CD4-positive, alpha-beta T cell (primary cell): ENCODE data around the gene ZNF396. TPM values are rescaled to one million over a fixed set of nuclear protein-coding genes. Genes with fewer than 3 reads are reported as not detected.

Experiments used
- ATAC-seq: fragments of 200-7000 bp; cut with Tn5 transposase; one replicate; pipeline ENCODE4 v1.10.0; 2022; ENCODE audit warnings: mild to moderate bottlenecking; ENCODE audit not compliant: poor library complexity
- CTCF ChIA-PET: fragments of 350-600 bp; sonication (Branson Sonifier 250); formaldehyde crosslinking; loops from one replicate; lab custom pipeline; 2021; ENCODE audit warnings: antibody characterized with exemption, inconsistent platforms; lab: Charles Lee
- POLR2A ChIA-PET: fragments of 350-600 bp; sonication (Branson Sonifier 250); formaldehyde crosslinking; loops from one replicate; lab custom pipeline; 2021; ENCODE audit warnings: antibody characterized with exemption, inconsistent platforms; lab: Charles Lee
- DNase-seq, 14 experiments: peaks; one replicate each; pipeline ENCODE4 v3.0.0-alpha.2; 2013 to 2020; ENCODE audit warnings: mixed read lengths in 2 of 14
- H3K27ac ChIP-seq, 2 donors: one replicate each; pipeline versions ENCODE4 v1.5.1 to v1.7.0; 2013; ENCODE audit warnings: low read length in 2 of 2, low read depth in 1 of 2, mild to moderate bottlenecking in 1 of 2
- H3K27me3 ChIP-seq, 2 experiments: 1 replicate in 1 of 2; 2 replicates in 1 of 2; pipeline versions ENCODE4 v1.6.1 to v1.7.0; 2013; ENCODE audit warnings: low read length in 2 of 2, control low read depth in 1 of 2, mild to moderate bottlenecking in 1 of 2, moderate library complexity in 1 of 2; ENCODE audit not compliant: insufficient read depth in 2 of 2, control insufficient read depth in 1 of 2
- H3K36me3 ChIP-seq: one replicate; pipeline ENCODE4 v1.6.1; 2013; ENCODE audit warnings: low read length, control low read depth; ENCODE audit not compliant: insufficient read depth
- H3K4me1 ChIP-seq: one replicate; pipeline ENCODE4 v1.6.1; 2013; ENCODE audit warnings: low read length, control low read depth; ENCODE audit not compliant: insufficient read depth
- H3K4me3 ChIP-seq: one replicate; pipeline ENCODE4 v1.5.1; 2013; ENCODE audit warnings: mild to moderate bottlenecking, low read length, moderate library complexity
- H3K9me3 ChIP-seq, 2 experiments: 1 replicate in 1 of 2; 2 replicates in 1 of 2; pipeline versions ENCODE4 v1.6.1 to v1.7.0; 2013; ENCODE audit warnings: low read length in 2 of 2, mild to moderate bottlenecking in 2 of 2, control low read depth in 1 of 2, moderate library complexity in 1 of 2; ENCODE audit not compliant: control insufficient read depth in 1 of 2, insufficient read depth in 1 of 2
- H3K27ac Mint-ChIP-seq: one replicate; pipeline ENCODE4 v1.8.0; 2020; ENCODE audit warnings: mixed read lengths
- H3K27me3 Mint-ChIP-seq: one replicate; pipeline ENCODE4 v1.8.0; 2021; ENCODE audit warnings: mixed read lengths
- H3K36me3 Mint-ChIP-seq: one replicate; pipeline ENCODE4 v1.8.0; 2021; ENCODE audit warnings: low read depth, mixed read lengths
- H3K4me1 Mint-ChIP-seq: one replicate; pipeline ENCODE4 v1.8.0; 2021; ENCODE audit warnings: low read depth, mixed read lengths
- H3K4me3 Mint-ChIP-seq: one replicate; pipeline ENCODE4 v1.8.0; 2020; ENCODE audit warnings: mild to moderate bottlenecking, mixed read lengths
- H3K9me3 Mint-ChIP-seq: one replicate; pipeline ENCODE4 v1.8.0; 2020; ENCODE audit warnings: mixed read lengths
- intact Hi-C, 2 experiments: fragments of 100-400 bp; cut with DNase I in 1 of 2; cut with micrococcal nuclease in 1 of 2; formaldehyde crosslinking; loops; one replicate each; pipeline versions ENCODE4 v1.15.1 to v1.9.0; 2023 to 2025; cut with DNase I, micrococcal nuclease
- total RNA-seq, 174 experiments: library from RNA in 2 of 174; stranded (reverse) in 2 of 174; gene quantifications; one replicate each; pipeline ENCODE4 v1.2.3 and lab custom pipeline; 2021 to 2026
- TF ChIP-seq, protein P1 (sequence below): fragments of 200-600 bp; IDR thresholded peaks from one replicate; pipeline ENCODE4 v1.8.0; 2022; ENCODE audit warnings: antibody characterized with exemption, mild to moderate bottlenecking

ZNF396 gene
- total RNA-seq, 2 experiments from 2014 or later: 0.25 to 0.28 TPM

DNA sequence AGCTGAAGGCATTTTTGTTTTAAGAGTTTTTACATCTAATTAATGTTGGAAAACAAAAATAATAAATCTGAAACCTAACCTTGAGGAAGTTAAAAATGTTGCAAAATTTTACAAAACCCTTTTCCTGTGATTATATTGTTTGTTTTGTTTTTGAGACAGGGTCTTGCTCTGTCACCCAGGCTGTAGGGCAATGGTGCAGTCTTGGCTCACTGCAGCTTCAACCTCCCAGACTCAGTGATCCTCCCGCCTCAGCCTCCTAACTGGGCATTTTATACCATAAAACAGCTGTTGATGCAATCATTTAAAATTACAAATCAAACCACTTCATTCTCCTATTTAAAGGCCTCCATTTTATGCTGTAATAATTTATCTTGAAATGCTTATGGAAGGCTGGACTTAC is 31.2 kb downstream of the ZNF396 start:
- Mint-ChIP-seq H3K27ac (peak overlapping the region; percentile 97), H3K27me3 (no peaks in the 10 kb centered on the region), H3K9me3 (no peaks in the 10 kb centered on the region), H3K4me1 (peaks cover 36% of the 10 kb centered on the region), H3K36me3 (peaks cover 19% of the 10 kb centered on the region), H3K4me3 (peak overlapping the region; percentile 97)
- ATAC-seq (no peak), DNase-seq (no peak)
- H3K4me3 ChIP-seq: no peak overlapping the region
- H3K9me3 ChIP-seq: no peaks in the 10 kb centered on the region
- TF ChIP-seq, protein P1, sequence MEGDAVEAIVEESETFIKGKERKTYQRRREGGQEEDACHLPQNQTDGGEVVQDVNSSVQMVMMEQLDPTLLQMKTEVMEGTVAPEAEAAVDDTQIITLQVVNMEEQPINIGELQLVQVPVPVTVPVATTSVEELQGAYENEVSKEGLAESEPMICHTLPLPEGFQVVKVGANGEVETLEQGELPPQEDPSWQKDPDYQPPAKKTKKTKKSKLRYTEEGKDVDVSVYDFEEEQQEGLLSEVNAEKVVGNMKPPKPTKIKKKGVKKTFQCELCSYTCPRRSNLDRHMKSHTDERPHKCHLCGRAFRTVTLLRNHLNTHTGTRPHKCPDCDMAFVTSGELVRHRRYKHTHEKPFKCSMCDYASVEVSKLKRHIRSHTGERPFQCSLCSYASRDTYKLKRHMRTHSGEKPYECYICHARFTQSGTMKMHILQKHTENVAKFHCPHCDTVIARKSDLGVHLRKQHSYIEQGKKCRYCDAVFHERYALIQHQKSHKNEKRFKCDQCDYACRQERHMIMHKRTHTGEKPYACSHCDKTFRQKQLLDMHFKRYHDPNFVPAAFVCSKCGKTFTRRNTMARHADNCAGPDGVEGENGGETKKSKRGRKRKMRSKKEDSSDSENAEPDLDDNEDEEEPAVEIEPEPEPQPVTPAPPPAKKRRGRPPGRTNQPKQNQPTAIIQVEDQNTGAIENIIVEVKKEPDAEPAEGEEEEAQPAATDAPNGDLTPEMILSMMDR: no peak
- intact Hi-C loops: loop anchor here (2.0 to 10.0 kb wide), 7 partner anchors 105 to 1479 kb away; partner anchors contain the start of genes GALNT1 (in 1 of the 2), INO80C (in 1 of the 2), KIAA1328 (in 1 of the 2) and MAPRE2 (in 1 of the 2)
- H3K27ac ChIP-seq: no peak overlapping the region
- H3K27me3 ChIP-seq: no peaks in the 10 kb centered on the region
- H3K36me3 ChIP-seq: no peaks in the 10 kb centered on the region
- peaks cover 21% of the 10 kb centered on the region for H3K4me1 ChIP-seq
- POLR2A ChIA-PET: interaction anchor here (1.0 to 3.4 kb wide), 4 partner anchors 9 to 783 kb away, joined by 3 to 30 read pairs (median 11); partner anchors contain the start of genes SLC39A6 and ZNF397
- CTCF ChIA-PET: no interaction called here

DNA sequence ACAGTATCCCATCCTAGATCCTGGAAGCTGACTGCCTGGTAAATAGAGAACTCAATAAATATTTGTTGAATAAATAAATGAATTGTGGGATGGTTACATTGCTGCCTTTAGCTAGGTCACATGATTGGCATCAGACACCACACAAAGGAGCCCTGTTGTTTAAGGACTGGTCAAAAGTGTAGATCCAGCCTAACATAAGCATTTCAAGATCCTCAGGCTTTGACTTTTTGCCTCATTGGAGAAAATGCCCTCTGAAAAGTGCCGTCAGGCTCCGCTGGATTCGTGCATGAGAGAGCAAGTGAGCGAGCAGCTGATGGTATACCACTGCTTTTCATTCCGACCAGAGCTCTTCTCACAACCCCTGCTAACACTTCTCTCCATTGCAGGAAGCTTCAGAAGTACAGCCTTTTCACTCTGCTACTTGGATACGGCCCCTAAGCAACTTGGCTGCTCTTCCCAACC is 31.6 kb downstream of the ZNF396 start:
- no peak overlapping the region for H3K27ac ChIP-seq
- peak overlapping the region; percentile 97 for H3K27ac Mint-ChIP-seq
- H3K27me3 Mint-ChIP-seq: no peaks in the 10 kb centered on the region
- no peak overlapping the region for H3K4me3 ChIP-seq
- TF ChIP-seq, protein P1: no peak
- H3K36me3 ChIP-seq: peaks cover 3% of the 10 kb centered on the region
- peaks cover 21% of the 10 kb centered on the region for H3K4me1 ChIP-seq
- POLR2A ChIA-PET: interaction anchor here (1.0 to 3.4 kb wide), 6 partner anchors 10 to 783 kb away, joined by 3 to 30 read pairs (median 16); partner anchors contain the start of genes SLC39A6, ZNF397 and ZSCAN30
- H3K9me3 Mint-ChIP-seq: no peaks in the 10 kb centered on the region
- CTCF ChIA-PET: no interaction called here
- no peaks in the 10 kb centered on the region for H3K9me3 ChIP-seq
- H3K36me3 Mint-ChIP-seq: peaks cover 19% of the 10 kb centered on the region
- peak overlapping the region; percentile 97 for H3K4me3 Mint-ChIP-seq
- no peak for ATAC-seq
- intact Hi-C loops: loop anchor here (2.0 to 10.0 kb wide), 7 partner anchors 105 to 1479 kb away; partner anchors contain the start of genes GALNT1 (in 1 of the 2), INO80C (in 1 of the 2), KIAA1328 (in 1 of the 2) and MAPRE2 (in 1 of the 2)
- H3K4me1 Mint-ChIP-seq: peaks cover 41% of the 10 kb centered on the region
- no peaks in the 10 kb centered on the region for H3K27me3 ChIP-seq
- DNase-seq: no peak

DNA sequence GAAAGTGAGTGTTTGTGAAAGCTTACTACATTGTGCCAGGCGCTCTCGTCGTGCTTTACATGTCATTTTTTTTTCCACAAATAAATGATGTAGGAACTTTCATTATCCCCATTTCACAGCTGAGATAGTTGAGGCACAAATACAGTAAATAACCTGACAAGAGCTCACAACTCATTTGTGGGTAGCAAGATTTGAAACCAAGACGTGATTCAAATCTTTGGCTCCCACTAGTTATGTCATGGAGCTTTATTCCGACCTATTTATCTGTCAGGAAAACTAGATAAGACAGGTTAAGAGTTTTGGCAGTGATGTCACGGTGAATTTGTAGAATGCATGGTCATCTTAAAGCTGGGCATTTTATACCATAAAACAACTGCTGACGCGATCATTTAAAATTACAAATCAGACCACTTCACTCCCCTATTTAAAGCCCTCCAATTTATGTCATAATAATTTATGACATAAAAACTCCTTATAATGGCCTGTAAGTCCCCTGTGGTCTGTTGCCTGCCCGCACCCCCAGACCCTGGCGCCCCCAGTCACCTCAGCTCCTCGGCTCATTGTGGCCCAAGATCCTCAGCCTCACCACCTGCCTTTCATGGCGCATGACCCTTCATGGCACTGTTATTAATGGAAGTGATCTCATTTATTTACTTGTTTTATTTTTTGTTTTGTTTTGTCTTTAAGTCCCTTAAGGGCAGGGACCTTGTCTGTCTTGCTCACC is 32.2 kb downstream of the ZNF396 start:
- Mint-ChIP-seq H3K4me3 (peak overlapping the region; percentile 97), H3K36me3 (peaks cover 19% of the 10 kb centered on the region), H3K27me3 (no peaks in the 10 kb centered on the region), H3K9me3 (no peaks in the 10 kb centered on the region), H3K4me1 (peaks cover 47% of the 10 kb centered on the region), H3K27ac (peak overlapping the region; percentile 97)
- ATAC-seq (no peak), DNase-seq (peak in 1 of 14 experiments; percentile 13)
- peaks cover 9% of the 10 kb centered on the region for H3K36me3 ChIP-seq
- H3K27ac ChIP-seq: peak overlapping the region; percentile 99
- peak overlapping the region; percentile 96 for H3K4me3 ChIP-seq
- no peaks in the 10 kb centered on the region for H3K9me3 ChIP-seq
- H3K4me1 ChIP-seq: peaks cover 27% of the 10 kb centered on the region
- ChIA-PET POLR2A (interaction anchor here (1.0 to 3.4 kb wide), 11 partner anchors 10 to 628 kb away, joined by 3 to 30 read pairs (median 7); partner anchors contain the start of genes INO80C, RMP24, ZNF397 and ZSCAN30), CTCF (interaction anchor here (0.7 to 1.5 kb wide), 5 partner anchors 10 to 318 kb away, joined by 3 to 5 read pairs (median 3); partner anchors contain the start of genes MAPRE2 and ZNF397)
- intact Hi-C loops: loop anchor here (1.0 to 10.0 kb wide), 9 partner anchors 55 to 1480 kb away; partner anchors contain the start of genes MAPRE2 (in 2 of the 2), GALNT1 (in 1 of the 2), INO80C (in 1 of the 2) and KIAA1328 (in 1 of the 2)
- TF ChIP-seq, protein P1: no peak
- no peaks in the 10 kb centered on the region for H3K27me3 ChIP-seq
